Amniotic stem cell (primary cell): ENCODE measurements around the gene PNKP.
A peak's percentile ranks its signal among the peaks of the same experiment; 100 is the strongest.

Source experiments
- DNase-seq: peaks from one replicate; lab custom pipeline; 2025; lab: John Stamatoyannopoulos, UW

PNKP gene

DNA sequence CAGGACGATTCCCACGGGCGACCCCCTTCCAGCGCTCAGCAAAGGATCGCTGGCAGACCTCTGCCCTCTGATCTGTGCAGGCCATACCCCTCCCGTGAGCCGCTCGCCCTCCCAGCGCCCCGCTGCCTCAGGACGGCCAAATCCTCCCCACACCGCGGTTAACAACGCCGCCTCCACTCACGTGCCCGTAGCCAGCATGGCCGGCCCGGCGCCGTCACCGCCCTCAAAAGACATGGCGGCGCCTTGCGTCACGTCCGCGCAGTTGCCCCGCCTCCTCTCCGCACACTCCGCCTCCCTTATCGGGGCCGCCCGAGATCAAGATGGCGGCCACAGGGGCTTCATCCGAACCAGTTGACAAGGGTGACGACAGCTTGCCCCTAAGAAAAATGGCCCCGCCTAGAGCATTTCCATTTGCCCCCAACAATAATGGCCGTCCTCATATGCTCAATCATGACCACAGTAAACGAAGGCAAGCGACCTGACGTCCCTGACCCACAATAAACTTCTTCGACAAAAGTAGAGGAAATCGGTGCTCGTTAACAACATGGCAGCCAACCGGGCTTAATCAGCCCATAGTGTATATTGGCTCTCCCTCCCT is 9.1 kb upstream of the PNKP start:
- DNase-seq: peak; percentile 97

DNA sequence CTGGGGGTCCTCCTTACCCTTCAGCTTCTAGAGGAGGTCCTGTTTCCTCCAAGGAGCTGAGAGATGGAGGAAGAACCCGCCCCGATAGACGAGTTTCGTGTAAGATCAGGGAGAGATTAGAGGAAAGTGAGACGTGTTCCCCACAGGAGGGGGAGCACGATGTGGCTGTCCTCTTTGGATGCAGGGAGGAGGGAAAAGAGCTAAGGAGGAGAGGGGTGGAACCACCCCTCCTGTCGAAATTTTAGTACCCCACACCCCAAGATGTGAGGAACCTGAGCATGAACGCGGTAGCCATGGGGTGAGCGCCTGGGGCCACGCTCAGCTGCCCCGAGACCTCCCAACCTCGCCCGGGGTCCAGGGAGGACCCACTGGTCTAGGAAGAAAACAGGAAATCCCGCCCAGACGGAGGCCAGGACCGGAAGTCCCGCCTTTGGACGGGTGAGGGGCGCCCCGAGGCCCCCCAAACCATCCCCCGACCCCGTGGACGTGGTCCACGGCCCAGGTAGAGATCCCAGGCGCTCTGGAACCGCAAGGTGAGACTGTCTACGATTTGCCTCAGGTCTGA is 8.6 kb upstream of the PNKP start:
- DNase-seq: peak; percentile 4

DNA sequence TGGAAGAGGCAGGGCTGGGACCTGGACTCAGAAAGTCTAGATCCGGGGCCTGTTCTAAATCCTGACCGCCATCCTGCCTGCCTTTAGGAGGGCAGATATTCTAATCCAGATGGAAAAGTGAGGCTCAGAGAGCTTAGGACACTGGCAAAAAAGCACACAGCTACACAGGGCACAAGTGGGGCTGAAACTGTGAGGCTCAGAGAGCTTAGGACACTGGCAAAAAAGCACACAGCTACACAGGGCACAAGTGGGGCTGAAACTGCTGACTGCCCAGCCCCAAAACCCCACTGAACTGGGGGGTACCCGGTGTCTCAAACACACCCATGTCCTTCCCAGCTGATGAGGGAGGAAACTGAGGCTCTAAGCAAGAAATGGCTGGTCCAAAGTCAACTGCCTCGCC is 7.8 kb upstream of the PNKP start:
- DNase-seq: no peak

DNA sequence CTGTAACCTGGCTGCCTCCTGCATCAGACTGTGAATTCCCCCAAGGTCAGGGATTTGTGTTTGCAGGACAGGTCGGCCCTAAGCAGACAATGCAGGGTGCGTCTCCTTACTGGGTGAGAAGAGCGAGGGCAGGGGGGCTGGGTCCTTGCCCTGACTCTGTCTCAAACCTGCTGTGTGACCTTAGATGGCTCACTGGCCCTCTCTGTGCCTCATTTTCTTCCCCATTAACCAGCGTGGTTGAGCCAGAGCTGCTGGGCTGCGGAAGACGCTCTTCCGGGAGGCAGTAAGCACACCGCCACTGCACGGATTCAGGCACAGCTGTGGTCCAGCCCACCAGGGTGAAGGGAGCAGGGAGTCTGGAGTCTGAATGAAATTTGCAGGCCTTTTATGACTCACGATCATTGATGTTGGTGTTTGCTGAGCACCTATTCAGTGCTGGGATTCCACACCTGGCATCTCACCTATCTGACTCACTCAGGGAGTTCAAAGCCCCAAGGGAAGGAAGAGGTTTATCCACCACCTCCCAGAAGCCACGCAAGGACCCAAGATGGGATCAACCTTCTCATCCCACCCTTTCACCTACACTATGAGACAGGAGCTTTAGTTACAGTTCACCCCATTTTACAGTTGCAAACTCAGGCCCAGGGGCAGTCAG is 7.3 kb upstream of the PNKP start:
- DNase-seq: no peak

DNA sequence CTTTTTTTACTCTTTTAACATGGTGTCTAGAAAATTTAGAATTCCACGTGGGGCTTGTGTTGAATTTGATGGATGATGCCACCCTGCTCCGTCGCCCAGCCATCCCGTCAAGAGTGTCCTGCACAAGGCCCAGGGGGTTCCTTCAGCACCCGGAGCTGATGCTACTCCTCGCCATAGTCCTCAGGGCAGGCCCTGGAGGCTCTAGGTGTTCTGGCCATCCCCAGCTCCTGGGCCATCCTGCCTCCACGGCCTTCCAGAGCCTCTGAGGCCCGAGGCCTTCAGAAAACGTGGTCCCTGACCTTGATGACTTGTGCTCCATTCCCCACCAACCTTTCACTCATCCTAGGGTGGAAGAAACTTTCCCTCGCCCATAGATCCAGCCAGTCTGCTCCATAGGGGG is 6.5 kb upstream of the PNKP start:
- no peak for DNase-seq

DNA sequence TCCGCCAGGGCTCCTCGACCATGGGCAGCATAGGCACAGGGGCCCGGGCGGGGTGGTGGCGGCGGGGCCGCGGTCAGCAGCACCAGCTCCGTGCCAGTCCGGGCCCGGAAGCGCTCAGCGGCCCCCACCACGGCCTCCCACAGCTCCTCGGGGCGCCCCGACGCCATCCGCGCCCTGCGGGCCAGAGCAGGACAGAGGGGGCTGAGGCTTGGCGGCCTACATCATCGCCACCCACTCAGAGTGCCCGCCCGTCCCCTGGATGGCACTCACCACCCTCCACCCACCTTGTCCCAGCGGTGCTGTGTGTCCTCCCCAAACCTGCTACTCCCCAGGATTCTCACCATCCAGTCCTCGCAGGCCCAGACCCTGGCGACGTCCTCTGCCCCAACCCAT is 5.7 kb upstream of the PNKP start:
- DNase-seq: no peak

DNA sequence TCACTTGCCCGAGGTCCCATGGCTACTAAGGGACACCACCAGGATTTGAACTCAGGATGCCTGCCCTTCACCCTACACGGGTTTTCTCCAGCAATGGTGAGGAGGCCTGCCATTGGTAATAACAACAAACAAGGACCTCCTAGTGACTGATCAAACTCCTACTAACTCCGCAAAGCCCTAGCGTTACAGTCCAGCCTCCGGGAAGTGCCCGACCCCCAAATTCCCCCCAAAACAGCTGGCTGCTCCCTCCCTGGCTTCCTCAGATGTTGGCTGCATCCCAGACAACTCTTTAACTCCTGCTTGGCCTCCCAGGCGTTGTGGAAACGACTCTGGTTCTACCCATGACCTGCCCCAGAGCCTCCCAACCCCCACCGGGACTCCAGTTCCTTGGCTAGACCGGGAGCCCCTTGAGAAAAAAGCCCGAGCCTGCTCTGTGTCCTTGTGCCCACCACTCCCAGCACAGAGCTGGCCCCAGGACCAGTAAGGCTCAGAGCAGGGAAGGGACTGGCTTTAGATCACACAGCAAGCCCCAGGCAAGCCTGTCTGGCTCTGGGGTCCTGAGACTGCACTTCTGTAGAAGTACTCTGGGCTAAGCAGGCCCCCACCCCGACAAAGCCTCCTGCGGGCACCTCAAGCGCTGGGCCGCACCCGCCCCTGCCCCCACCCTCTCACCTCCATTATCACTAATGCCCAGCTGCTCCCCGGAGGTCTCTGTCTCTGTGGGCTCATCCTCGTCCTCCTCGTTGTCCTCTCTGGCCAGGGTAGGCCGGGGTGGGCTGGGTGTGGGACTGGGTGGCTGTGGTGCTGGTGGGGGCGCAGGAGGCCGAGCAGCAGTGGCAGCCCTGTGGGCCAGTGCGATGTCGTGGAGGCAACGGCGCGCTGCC is 5.1 kb upstream of the PNKP start:
- DNase-seq: no peak

DNA sequence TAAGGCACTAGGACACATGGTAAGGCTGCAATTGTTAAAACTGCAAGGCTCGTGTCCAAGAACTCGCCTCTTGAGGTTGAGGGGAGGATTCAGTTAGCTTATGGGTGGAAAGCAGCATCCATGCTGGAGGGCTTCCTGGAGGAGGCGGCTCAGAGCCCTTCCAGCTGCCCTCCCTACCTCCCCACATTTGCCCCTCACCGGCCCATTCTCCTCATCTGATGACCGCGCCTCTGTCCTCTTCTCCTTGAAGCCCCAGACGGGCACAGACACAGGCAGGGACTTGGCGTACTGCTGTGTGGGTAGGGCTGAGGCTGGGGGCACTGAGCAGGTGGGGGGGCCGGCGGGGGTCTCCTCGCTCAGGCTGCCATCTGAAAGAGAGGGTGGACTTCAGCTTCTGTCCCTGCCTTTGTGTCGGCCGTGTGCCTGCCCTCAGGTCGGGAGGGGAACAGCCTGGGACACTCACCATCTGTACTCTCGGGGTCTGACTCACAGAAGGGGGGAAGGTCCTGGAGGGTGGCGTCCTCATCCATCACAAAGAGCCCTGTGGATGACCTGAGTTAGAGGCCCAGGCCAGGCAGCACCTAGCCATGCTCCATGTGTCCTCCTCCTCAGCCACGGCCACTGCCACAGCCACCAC is 4.1 kb upstream of the PNKP start:
- DNase-seq: no peak

DNA sequence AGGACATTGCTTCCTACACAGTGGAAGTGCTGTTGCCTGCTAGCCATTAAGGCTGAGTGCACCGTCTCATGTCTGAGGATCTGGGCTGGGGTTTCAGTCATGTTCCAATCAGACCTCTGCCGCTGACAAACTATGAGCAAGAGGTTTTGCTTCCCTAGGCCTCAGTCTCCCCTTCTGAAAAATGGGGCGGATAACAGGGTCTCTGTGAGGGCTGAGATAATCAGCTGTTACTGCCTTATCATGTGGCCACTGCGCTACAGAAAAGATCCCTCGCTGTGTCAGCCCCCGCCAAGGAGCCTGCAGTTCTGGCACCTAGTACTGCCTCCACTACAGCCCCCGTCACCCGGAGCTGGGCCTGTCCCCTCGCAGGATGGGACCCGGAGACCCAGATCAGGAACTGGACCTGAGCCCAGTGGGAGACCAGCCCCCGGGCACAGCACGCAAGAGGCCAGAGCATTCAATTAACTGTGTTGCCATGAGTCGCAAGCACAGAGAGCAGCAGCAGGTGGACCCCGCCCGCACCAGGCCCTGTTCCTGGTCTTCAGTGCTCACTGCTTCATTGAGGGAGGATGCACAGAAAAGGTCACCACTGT is 3.0 kb upstream of the PNKP start:
- no peak for DNase-seq

DNA sequence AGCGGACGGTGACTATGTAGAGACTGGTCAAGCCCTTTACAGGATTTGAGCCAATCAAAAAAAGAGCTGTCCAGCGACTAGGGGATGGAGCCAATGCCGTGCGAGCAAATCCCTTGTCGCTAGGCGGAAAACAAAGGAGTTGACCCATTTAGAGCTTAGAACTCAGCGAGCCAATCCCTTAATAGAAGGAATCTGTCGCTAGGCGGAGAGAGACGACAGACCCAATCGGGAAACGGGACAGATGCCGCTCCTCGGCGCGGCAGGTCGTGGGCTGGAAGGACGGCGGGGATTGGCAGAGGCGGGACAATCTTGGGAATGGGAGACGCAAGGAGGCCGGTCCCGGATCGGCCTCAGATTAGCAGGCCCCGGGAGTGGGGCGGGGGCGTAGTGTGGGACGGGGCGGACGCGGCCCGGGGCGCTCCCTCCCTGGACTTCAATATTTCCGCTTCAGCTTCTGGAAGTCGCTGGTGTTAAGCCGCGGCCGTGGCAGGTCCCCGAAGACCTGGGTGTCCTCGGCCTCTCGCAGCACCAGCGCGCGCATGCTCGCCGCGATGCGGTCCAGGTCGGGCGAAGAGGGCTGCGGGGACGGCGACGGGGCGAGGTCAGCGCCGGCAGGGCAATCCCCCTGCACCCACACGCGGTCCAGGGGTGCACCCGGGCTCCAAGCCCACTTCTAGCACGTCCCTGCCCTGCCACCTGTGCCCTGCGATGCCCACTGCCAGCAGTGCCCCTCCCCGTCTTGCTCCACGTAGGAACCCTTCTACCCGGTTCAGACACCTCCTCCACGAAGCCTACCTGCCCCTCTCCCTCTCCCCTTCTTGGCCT is 2.3 kb upstream of the PNKP start:
- DNase-seq: peak; percentile 99

DNA sequence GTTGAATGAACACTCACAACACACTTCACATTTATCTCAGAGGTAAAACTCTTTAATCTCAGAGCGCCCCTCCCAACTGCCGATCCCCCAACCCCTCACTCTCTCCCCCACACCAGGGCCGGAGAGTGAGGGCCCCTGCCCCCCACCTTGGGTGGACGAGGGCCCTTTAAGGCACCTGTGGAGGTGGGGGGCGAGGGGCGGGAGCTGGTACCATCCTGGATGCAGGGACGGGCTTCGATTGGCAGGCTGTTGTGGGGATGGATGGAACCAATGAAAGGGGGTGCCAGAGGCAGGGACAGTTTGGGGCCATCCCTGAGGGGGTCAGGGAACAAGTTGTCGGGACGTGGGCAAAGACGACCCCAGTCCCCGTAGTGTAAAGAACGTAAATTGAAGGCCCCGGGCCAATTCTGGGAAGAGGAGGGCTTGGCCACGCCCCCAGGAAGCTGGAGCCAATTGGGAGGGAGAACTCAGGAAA is 1.7 kb upstream of the PNKP start:
- DNase-seq: no peak

DNA sequence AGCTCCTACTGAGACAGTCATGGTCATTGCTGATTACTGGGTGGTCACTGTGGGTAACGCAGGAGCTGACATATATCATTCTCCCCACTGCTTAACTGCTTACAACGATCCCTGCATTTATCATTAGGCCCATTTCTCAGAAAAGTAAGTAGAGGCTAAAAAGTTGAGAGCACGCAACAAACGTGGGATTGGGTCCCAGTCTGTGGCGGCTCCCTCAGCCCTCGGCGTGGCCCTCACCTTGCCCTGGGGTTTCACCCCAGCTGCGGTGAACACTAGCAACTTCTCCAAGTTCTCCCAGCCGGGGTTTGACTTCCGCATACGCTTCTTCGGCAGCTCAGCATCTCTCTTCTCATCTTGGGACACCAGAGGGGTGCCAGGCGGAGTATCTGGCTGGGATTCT is 2.5 kb downstream of the PNKP start:
- no peak for DNase-seq

DNA sequence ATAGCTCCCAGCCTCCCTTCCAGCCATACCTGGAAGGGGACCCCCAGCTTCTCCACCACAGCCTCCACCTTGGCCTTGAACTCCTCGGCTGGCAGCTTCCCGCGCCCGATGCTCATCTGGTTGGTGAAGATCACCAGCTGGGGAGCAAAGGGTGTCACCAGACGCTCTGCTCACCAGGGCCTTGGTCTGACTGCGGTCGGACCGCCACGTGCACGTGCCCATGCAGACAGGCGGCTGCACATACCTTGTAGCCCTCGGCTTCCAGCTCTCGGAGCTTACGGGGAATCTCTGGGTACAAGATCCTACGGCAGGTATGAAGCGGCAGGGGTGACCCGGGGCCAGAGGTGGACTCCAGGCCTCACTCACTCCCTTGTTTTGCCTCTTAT is 3.4 kb downstream of the PNKP start:
- no peak for DNase-seq

DNA sequence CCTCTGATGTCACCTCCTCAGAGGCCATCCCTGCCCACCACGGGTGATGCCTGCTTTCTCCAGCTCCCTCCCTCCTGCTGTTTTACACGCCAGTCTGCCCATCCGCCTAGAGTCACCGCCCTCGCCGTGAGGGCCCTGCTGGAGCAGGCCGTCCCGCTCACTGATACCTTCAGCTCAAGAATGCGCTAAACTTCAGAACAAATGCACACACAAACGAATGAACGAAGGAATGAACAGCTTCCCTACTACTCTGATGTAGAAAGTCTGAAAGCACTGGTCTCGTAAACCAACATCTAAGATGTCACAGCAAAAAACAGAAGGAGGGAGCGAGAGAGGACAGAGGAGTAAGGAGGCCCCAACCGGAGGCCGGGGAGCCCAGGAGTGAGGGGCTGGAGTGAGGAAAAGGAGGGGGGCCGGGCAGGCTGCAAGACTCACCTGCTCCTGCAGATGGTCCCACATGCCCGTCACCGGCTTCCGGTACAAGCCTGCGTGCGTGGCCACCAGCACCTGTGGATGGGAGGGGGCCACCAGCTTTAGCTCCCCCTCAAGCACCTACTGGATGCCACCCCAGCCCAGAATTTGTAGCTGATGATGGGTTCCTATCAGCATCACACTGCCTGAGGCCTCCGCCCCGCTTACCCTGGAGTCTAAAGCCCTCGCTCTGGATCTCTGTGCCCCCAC is 4.0 kb downstream of the PNKP start:
- DNase-seq: no peak

DNA sequence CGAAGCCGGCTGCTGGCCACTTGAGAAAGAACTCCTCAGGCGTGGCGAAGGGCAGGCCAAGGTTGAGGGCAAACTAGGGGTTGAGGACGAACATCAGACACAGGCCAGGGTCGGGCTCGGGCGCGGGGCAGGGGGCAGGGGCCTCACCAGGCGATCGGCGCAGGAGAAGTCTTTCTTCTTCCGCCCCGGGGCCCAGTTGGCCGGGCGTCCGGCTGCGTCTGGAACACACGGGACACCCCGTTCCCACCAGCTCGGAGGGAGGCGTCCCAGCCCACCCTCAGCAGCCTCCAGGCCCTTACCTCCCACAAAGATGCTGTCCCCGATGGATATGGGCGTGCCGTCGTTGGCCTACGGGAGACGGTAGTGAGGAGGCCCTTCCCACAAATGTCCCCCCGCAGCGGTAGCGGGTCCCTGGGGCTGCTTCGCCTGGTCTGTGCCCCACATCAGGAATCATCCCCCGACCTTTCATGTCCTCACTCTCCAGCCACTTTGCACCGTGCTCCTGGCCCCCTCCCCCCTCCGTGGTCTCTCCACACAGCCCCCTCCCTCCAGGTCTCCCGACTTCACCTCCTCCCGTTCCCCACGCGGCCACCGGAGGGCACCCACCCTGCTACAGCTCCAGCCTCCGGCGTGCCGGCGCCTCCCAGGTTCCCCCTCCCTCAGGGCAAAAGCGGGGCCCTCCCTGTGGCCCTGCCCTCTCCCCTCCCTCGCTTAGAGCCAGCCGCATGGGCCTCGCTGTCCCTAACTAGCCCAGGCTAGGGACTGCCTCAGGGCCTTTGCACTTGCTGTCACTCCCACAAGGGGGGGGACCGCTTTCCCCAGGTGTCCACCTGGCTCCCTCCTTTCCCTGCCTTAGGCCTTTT is 4.8 kb downstream of the PNKP start:
- DNase-seq: no peak

DNA sequence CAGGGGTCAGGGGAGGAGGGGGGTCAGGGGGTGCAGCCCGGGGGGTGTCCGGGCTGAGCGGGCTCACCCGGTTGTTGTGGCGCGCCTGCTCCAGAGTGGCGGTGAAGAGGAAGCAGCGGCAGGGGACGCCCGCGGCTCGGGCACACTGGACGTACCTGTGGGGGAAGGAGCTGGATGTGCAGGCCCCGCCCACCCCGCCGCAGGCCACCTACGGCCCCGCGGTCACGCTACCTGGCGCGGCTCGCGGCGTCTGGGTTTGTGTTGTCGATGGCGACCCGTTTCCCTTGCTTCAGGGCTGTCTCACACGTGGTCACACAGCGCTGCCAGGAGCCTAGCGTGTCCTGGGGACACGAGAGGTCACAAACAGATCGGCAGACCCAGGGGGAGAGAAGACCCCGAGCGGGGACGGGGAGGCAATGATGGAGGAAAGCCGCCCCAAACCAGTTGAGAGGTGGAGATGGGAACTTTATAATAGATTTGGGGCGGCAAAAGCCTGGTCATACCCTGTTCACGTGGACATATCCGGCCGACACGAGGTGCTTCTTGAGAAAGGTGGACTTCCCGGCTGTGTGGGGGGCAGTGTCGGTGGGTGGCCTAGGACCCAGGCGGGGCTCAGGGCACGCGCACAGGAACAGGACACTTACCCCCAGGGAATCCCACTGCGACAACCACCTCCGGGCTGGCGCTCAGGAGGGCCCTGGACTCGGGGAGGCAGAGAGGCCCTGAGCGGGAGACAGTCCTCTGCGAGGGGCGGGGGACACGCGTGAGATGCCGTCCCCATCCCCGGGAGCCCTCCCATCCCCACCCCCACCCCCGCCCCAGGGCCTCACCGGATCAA is 5.6 kb downstream of the PNKP start:
- DNase-seq: no peak

DNA sequence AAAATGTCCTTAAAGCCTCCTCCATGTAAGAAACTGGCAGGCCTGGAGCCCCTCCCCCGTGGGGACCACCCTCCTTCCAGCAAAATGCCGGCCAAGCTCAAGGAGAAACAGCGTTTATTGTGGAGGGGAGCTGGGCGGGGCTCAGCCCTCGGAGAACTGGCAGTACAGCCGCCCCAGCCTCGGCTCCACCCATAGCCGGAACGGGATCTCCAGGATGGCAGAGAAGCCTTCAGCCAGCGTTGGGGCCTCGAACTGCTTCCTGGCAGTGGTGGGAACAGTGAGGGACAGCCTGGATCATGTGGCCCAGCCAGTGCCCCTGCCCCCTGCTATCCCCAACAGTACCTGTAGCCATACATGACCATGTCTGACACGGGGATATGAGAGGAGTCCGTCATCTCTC is 6.3 kb downstream of the PNKP start:
- no peak for DNase-seq

DNA sequence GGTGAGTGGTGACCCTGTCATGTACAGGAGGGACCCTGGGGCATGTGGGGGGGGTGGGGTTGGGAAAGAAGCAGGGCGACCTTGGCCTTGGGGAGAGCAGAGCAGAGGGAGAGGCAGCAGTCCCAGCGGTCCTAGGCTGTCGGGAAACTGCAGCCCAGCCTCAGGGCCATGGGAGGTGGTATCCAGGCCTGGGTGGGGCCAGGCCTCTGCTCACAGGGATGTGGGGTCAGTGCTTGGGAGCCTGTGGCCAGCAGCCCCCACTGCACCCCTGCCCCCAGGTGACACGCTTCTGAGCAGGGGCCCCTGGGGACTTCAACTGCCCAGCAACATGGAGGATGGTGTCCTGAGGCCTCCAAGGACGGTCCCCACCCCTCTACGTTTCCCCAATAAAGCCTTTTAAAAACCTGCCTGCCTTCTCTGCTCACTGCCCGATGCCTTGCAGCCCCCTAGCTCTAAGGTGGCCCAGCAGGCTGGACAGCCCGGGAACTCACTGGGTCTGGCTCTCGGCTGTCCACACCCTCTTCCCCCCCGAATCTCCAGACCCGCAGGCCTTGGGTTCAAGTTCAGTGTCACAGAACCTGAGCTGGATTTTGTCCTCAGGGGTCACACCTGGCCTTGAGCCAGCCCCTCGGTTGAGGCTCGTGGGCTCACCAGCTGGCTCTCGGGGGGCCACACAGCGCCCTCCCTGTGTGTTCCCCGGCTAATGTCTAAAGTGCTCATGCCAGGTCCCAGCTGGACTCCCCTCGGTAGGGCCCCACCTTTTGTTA is 6.9 kb downstream of the PNKP start:
- DNase-seq: no peak
